ENCODE results near the gene TMEM259.

DNA sequence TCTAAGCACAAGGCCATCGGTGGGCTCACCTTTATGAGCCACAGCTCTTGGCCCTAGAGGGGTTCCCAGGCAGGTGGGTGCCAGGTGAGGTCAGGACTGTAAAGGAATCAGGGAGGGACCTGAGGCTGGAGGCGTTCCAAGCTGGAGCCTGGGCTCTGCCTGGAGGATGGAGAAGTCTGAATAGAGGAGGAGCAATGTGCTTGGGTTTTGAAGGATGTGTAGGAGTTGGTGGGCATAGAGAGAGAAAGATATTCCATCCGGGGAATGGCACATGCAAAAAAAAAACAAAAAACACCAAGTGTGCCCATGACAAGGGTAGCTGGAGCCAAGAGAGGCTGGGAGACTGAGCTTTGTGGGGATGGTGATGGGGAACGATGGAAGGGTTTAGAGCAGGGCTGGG is 18.3 kb downstream of the TMEM259 start:
- TF ChIP-seq, protein P1, sequence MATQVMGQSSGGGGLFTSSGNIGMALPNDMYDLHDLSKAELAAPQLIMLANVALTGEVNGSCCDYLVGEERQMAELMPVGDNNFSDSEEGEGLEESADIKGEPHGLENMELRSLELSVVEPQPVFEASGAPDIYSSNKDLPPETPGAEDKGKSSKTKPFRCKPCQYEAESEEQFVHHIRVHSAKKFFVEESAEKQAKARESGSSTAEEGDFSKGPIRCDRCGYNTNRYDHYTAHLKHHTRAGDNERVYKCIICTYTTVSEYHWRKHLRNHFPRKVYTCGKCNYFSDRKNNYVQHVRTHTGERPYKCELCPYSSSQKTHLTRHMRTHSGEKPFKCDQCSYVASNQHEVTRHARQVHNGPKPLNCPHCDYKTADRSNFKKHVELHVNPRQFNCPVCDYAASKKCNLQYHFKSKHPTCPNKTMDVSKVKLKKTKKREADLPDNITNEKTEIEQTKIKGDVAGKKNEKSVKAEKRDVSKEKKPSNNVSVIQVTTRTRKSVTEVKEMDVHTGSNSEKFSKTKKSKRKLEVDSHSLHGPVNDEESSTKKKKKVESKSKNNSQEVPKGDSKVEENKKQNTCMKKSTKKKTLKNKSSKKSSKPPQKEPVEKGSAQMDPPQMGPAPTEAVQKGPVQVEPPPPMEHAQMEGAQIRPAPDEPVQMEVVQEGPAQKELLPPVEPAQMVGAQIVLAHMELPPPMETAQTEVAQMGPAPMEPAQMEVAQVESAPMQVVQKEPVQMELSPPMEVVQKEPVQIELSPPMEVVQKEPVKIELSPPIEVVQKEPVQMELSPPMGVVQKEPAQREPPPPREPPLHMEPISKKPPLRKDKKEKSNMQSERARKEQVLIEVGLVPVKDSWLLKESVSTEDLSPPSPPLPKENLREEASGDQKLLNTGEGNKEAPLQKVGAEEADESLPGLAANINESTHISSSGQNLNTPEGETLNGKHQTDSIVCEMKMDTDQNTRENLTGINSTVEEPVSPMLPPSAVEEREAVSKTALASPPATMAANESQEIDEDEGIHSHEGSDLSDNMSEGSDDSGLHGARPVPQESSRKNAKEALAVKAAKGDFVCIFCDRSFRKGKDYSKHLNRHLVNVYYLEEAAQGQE (IDR thresholded peaks at IDR 0.05; ENCODE audit: low read depth): no peak
- TF ChIP-seq, protein P2, sequence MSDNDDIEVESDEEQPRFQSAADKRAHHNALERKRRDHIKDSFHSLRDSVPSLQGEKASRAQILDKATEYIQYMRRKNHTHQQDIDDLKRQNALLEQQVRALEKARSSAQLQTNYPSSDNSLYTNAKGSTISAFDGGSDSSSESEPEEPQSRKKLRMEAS (IDR thresholded peaks at IDR 0.05): no peak
- no peak for TF ChIP-seq CREB1 (IDR thresholded peaks at IDR 0.05; ENCODE audit: low read depth)
- TF ChIP-seq USF1 (IDR thresholded peaks at IDR 0.05): no peak
- TF ChIP-seq EGR1 (IDR thresholded peaks at IDR 0.05): no peak
- no peak for TF ChIP-seq EP300 (IDR thresholded peaks at IDR 0.05; ENCODE audit: borderline replicate concordance)
- no peak for TF ChIP-seq TEAD4 (IDR thresholded peaks at IDR 0.05)
- TF ChIP-seq YY1 (IDR thresholded peaks at IDR 0.05; ENCODE audit: low read depth): no peak
- no peak for TF ChIP-seq RAD21 (IDR thresholded peaks at IDR 0.05; ENCODE audit: low read depth)
- TF ChIP-seq CEBPB (IDR thresholded peaks at IDR 0.05): no peak
- no peak for TF ChIP-seq TAF1 (IDR thresholded peaks at IDR 0.05; ENCODE audit: low read depth)

All from Ishikawa (cell line).